GM12891 (cell line): Measurements from ENCODE around the gene PHC3.
"Not testable (repeated sequence)": the region's sequence is repeated elsewhere in the genome, so short reads cannot be mapped to it uniquely, and the experiment has no call there.

ENCODE experiments used
- DNase-seq: peaks from one replicate; pipeline ENCODE4 v3.0.0; 2011; ENCODE audit warnings: low spot score; ENCODE audit not compliant: insufficient read length
- FAIRE-seq: peaks from 2 replicates; lab custom pipeline; 2011; peaks lifted over from hg19 to GRCh38; lab: Jason Lieb, UNC
- PAX5 ChIP-seq: IDR thresholded peaks from 2 replicates; pipeline ENCODE4 v1.6.1; 2011; ENCODE audit warnings: low read length, moderate library complexity, mild to moderate bottlenecking; ENCODE audit not compliant: insufficient read depth, severe bottlenecking
- POLR2A ChIP-seq: IDR thresholded peaks from 2 replicates; pipeline ENCODE4 v1.6.1; 2011; ENCODE audit warnings: low read depth, low read length, control low read depth
- POLR2AphosphoS5 ChIP-seq: IDR thresholded peaks from 2 replicates; pipeline ENCODE4 v1.6.1; 2011; ENCODE audit warnings: low read depth, low read length, control low read depth
- POU2F2 ChIP-seq: IDR thresholded peaks from 2 replicates; pipeline ENCODE4 v1.6.1; 2011; ENCODE audit warnings: low read depth, mild to moderate bottlenecking, control low read depth, low read length, moderate library complexity
- SPI1 ChIP-seq: IDR thresholded peaks from 2 replicates; pipeline ENCODE4 v1.6.1; 2011; ENCODE audit warnings: low read depth, low read length, control low read depth
- TAF1 ChIP-seq: IDR thresholded peaks from 2 replicates; pipeline ENCODE4 v1.6.1; 2011; ENCODE audit warnings: low read depth, low read length, control low read depth

The PHC3 gene

DNA sequence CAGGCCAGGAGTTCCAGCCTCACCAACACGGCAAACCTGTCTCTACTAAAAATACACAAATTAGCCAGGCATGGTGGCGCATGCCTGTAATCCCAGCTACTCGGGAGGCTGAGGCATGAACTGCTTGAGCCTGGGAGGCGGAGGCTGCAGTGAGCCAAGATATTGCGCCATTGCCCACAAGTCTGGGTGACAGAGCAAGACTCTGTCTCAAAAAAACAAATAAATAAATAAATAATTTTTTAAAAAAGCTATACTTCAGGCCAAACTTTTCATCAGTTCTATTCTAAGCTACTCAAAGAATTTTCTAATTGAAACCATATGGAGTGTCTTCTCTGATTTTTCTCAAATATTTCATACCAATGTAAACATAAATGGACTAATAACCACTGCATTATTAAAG, 43.5 kb downstream of the PHC3 start:
- TF ChIP-seq PAX5 (no peak), POLR2A (no peak), SPI1 (no peak), POU2F2 (no peak), TAF1 (no peak), POLR2AphosphoS5 (no peak)
- DNase-seq, result no peak
- FAIRE-seq, result peak; percentile 9

DNA sequence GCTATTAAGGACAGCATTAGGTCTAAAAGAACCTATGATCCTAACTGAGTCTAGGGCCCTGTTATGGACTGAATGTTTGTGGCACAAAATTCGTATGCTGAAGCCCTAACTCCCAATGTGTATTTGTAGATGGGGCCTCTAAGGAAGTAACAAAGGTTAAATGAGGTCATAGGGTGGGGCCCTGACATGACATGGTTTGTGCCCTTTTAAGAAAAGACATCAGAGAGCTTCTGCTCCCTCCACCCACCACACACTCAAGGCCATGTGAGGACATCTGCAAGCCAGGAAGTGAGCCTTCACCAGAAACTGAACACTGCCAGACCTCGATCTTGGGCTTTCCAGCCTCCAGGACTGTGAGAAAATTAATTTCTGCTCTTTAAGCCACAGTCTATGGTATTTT, 49.2 kb downstream of the PHC3 start:
- DNase-seq, result no peak
- FAIRE-seq, result peak; percentile 31
- TF ChIP-seq SPI1 (0 out of 2 replicates have a peak, but pooled peaks have one; percentile 22), POU2F2 (no peak)

DNA sequence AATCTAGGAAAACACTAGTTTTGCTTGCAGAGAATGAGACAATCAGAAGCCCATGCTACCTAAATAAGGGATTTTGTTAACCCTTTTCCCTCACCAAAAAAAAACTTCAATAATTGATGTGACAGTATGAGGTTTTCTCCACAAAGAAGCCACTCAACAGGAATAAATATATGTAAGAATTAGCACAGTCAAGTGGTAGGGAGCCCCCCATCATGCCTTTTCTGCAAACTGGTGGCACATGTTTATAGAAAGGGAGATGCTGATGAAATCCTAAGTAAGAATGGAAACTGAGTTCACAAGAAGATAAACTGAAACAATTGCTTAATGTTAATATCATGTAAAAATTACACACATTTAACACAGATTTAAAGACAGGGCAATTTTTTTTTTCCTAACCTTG, 51.0 kb downstream of the PHC3 start:
- DNase-seq (no peak), FAIRE-seq (no peak)
- no peak for TF ChIP-seq PAX5
- no peak for TF ChIP-seq TAF1
- TF ChIP-seq POLR2AphosphoS5, result no peak
- no peak for TF ChIP-seq POU2F2
- TF ChIP-seq SPI1, result no peak
- TF ChIP-seq POLR2A, result no peak

DNA sequence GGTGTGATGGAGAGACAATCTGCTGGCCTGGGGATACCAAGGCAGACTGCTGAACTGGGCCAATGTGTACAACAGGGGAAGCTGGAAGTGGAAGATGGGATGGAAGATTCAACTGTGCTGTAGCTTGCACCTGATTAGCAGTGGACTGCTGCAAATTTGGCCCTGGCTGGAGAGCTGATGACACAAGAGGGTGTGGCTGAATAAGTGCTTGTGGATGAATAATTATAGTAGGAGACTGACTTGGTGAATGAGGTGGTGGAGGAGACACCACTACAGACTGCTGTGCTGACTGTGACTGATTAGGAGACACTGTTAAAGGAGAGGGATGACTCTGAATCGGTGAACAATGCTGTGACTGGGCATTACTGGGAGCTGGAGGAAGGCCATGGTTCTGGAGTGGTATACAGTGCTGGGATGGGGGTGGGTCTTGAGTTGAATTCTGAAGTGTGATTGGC, 52.5 kb downstream of the PHC3 start:
- peak; percentile 92 for FAIRE-seq
- TF ChIP-seq POLR2A, result 0 out of 2 replicates have a peak, but pooled peaks have one; percentile 33
- TF ChIP-seq SPI1, result no peak

DNA sequence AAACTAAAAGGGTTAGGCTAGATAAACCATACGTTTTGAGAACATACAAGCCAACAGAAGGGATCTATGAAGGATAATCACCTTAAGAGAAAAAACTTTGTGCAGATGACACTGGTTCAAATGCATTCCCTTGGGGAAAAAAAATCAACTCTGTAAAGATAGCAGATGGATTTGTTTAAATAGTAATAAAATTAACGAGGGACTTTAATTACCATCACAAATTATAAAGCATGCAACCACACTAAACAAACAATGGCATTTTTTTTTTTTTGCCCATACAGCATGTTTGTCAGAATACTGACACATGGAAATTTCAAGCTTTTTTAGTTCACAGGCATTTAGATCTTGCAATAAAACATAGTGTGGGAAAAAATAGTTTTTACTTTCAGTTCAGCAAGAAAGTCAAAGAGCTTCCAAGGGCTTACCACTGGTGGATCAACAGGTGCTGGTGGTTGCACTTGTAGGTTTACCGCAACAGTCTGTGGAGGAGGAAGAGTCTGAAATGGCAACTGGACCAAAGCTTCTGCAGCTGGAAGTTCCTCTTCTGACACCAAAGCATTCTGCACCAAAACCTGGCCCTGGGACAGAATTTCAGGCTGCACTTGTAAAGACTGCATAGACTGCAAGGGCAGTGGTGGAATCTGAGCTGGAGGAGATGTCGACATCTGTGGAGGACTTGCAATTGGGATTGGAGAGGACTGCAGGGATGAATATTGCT, 53.1 kb downstream of the PHC3 start:
- TF ChIP-seq PAX5 (peak; percentile 49), POU2F2 (peak; percentile 15; the same call in 1 of the 2 replicates), POLR2A (no peak), POLR2AphosphoS5 (no peak), TAF1 (no peak), SPI1 (peak; percentile 58)

More for the DNA sequence above, 52.5 kb downstream of the PHC3 start:
- DNase-seq, result no peak

DNA sequence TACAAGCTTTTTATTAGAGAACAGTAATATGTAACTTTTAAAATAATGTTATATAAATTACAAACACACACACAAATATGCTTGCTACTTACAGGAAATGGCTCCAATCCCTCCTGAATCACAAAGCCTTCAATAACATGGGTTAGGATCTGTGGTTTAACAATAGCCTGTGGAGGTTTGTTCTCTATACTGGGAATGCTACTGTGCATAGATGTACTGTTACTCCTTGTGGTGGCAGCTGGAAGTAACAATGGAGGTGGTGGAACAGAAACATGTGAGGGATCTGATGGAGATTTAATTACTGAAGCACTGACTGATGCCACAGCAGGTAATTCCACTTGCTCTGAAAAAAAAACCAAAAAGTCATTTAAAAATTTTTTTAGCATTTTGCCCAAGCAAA, 64.4 kb downstream of the PHC3 start:
- TF ChIP-seq SPI1 (no peak), POLR2AphosphoS5 (no peak), PAX5 (no peak), POLR2A (no peak), POU2F2 (no peak), TAF1 (no peak)
- DNase-seq (no peak), FAIRE-seq (no peak)

More for the DNA sequence above, 53.1 kb downstream of the PHC3 start:
- FAIRE-seq (no peak), DNase-seq (peak; percentile 17)

DNA sequence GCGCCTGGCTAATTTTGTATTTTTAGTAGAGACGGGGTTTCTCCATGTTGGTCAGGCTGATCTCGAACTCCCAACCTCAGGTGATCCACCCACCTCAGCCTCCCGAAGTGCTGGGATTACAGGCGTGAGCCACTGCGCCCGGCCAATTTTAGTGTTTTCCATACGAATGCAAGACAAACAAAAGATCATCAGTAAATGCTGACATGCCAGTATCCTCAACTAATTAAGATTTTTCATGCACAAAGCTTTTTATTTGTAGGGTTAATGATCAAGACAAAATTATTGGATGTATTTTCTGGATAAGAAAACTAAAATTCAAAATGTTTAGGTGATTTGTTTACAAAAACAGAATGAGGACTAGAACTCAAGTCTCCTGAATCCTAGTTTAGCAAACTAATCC, 67.4 kb downstream of the PHC3 start:
- DNase-seq, result not testable (repeated sequence)

DNA sequence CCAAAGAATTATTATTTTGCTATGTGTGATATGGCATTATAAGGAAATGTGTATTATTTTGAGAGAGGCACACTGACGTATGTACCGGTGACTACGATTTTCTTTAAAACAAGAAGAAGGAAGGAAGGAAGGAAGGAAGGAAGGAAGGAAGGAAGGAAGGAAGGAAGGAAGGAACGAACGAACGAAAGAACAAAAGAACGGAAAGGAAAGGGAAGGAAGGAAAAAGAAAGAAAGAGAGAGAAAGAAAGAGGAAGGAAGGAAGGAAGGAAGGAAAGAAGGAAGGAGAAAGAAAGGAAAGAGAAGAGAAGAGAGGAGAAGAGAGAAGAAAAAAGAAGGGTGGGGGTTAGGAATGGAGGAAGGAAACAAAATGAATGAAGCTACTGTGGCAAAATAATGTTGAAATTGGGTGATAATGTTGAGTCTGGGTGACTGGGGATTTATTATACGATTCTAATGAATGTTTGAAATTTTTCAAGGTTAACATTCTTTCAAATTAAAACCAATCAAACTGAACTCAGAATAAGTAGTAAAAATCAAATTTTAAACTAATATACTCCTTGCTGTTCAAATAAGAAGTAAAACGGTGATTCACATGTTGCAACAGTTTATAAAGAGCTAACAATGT, 70.3 kb downstream of the PHC3 start:
- no peak for DNase-seq
- no peak for FAIRE-seq
- TF ChIP-seq SPI1, result no peak
- no peak for TF ChIP-seq POU2F2

More for the DNA sequence above, 67.4 kb downstream of the PHC3 start:
- not testable (repeated sequence) for FAIRE-seq

DNA sequence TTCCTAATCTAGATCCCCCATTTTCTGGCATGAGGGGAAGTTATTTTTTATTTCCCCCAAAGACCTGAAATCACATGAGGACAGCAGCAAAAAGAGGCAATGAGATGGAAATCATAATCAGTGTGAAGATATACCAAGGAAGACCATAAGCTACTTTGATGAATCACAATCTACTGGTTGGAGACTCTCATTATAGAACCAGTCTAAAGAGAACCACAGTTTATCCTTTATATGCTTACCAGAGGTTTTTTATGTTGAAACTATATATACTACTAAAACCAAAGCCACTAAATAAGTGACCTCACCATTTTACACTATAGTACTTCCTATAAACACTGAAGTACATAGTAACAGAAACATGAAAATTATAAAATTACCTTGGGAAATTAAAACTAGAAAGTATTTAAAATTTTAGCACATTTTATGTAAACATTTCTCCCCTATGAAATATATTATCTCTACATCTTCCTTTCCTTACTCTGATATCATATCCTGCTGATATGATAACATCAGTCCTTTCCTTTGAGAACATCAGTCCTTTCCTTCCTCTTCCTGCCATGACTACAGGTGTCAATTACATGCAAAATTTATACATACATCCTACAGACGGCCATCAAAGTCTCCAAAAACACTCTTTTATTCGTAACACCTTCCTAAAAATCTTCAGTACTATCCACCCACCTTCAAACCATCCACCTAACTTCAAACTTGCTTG, 71.8 kb downstream of the PHC3 start:
- no peak for FAIRE-seq
- TF ChIP-seq POU2F2 (no peak), PAX5 (no peak), POLR2AphosphoS5 (no peak), TAF1 (no peak), POLR2A (no peak)
- no peak for DNase-seq

DNA sequence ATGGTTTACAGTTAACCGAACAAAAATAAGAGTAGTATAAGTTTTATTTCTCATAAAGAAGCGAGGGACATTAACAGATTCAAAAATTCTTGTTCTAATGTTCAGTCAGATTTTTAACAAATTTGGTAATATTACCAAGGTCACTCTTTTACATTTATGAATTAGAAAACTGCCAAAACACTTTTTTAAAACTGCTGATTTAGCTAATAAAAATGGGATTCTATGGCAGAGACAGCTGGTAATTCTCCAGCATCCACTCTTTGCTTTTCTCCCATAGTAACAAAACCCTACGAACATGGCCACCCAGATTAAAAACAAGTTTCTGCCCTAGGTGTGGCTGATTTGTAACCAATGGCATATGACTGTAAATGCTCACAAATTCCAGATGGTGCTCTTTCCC, 72.6 kb downstream of the PHC3 start:
- FAIRE-seq, result no peak
- no peak for DNase-seq
- no peak for TF ChIP-seq PAX5
- TF ChIP-seq POLR2A, result no peak

DNA sequence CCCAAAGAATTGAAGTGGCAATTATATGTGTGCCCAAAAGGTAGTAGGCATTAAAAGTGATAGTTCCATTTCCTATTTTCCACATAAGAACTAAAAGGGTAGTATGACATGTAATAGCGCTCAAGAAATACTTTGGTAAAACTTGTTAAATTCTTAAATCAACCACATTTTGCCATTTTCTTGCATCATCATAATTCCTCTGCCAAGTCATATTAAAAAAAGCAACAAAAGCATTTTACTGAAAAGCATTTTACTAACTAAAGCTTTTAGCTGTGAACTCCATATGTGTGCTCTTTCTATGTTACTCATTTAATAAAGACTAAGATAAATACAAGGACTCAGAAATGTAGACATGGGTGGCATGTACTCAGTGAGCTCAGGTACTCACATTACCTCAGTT, 73.6 kb downstream of the PHC3 start:
- no peak for FAIRE-seq
- DNase-seq, result no peak
- TF ChIP-seq POLR2A (no peak), POU2F2 (no peak), TAF1 (no peak), POLR2AphosphoS5 (no peak), PAX5 (no peak), SPI1 (no peak)
